ENCODE data around the gene CACNA1S.

- TF ChIP-seq TAF1 (IDR thresholded peaks at IDR 0.05; ENCODE audit: low read depth): no peak
- TF ChIP-seq CEBPB (IDR thresholded peaks at IDR 0.05): no peak
- TF ChIP-seq EP300 (IDR thresholded peaks at IDR 0.05; ENCODE audit: borderline replicate concordance): no peak
- TF ChIP-seq, protein P1, sequence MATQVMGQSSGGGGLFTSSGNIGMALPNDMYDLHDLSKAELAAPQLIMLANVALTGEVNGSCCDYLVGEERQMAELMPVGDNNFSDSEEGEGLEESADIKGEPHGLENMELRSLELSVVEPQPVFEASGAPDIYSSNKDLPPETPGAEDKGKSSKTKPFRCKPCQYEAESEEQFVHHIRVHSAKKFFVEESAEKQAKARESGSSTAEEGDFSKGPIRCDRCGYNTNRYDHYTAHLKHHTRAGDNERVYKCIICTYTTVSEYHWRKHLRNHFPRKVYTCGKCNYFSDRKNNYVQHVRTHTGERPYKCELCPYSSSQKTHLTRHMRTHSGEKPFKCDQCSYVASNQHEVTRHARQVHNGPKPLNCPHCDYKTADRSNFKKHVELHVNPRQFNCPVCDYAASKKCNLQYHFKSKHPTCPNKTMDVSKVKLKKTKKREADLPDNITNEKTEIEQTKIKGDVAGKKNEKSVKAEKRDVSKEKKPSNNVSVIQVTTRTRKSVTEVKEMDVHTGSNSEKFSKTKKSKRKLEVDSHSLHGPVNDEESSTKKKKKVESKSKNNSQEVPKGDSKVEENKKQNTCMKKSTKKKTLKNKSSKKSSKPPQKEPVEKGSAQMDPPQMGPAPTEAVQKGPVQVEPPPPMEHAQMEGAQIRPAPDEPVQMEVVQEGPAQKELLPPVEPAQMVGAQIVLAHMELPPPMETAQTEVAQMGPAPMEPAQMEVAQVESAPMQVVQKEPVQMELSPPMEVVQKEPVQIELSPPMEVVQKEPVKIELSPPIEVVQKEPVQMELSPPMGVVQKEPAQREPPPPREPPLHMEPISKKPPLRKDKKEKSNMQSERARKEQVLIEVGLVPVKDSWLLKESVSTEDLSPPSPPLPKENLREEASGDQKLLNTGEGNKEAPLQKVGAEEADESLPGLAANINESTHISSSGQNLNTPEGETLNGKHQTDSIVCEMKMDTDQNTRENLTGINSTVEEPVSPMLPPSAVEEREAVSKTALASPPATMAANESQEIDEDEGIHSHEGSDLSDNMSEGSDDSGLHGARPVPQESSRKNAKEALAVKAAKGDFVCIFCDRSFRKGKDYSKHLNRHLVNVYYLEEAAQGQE (IDR thresholded peaks at IDR 0.05; ENCODE audit: low read depth): no peak
- TF ChIP-seq MAX (IDR thresholded peaks at IDR 0.05): no peak
- TF ChIP-seq ZBTB7A (IDR thresholded peaks at IDR 0.05; ENCODE audit: low read depth): no peak
- no peak for TF ChIP-seq YY1 (IDR thresholded peaks at IDR 0.05; ENCODE audit: low read depth)
- TF ChIP-seq FOXM1 (IDR thresholded peaks at IDR 0.05; ENCODE audit: borderline replicate concordance, low read depth): no peak
- no peak for TF ChIP-seq NFIC (IDR thresholded peaks at IDR 0.05)
- TF ChIP-seq TCF12 (IDR thresholded peaks at IDR 0.05; ENCODE audit: low read depth): no peak
Measured at GRCh38 chr1:201054091-201054543, 58.1 kb downstream of the CACNA1S start.
